HEK293T (cell line): ENCODE data around the gene CTDP1.

Experiments used
- ELF4 ChIP-seq: fragments of 450-650 bp; IDR thresholded peaks from 2 replicates; pipeline ENCODE4 v1.6.1; 2017; ENCODE audit warnings: antibody characterized with exemption
- NFRKB ChIP-seq: fragments of 450-650 bp; IDR thresholded peaks from 2 replicates; pipeline ENCODE4 v1.6.1; 2016; ENCODE audit warnings: mild to moderate bottlenecking, moderate library complexity
- SP1 ChIP-seq: fragments of 450-650 bp; IDR thresholded peaks from 2 replicates; pipeline ENCODE4 v1.6.1; 2017

DNA sequence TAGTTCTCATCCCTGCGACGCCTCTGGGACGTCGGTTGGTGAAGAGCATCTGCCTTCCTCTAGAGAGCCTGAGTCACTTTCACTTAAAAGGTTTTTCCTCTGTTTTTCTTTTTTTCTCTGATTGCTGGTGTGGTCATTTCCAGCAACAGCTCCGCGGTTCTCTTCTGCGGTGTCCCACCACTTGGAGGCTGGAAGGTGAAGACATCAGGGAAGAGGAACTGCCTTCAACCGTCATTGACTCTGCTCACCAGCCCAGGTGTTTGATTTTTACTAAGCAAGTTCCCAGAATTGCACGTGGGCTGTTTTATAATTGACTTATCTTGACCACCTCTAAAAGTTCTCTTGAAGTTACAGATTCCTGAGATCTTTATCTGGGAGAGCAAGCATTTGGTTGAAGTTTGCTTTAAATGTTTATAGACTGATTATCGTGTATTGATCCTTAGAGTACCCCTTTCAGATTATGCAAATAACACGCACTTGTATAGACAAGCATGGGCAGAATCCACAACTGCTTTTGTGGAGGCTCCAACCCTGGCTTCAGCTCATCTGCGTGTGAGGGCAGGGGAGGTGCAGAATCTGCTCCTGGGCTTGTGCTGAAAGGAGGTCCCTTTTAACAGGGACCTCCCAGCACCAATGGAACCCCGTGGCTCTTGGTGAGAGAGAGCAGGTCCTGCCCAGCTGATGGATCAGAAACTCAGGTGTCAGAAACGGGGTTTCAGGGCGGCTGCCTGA lies 3.5 kb downstream of the CTDP1 start:
- TF ChIP-seq ELF4 (no peak), NFRKB (no peak), SP1 (no peak)
